GM13977 (cell line): ENCODE measurements around the gene HLA-DMB.
"Not testable (repeated sequence)": the region's sequence is repeated elsewhere in the genome, so short reads cannot be mapped to it uniquely, and the experiment has no call there.

Experiments
- DNase-seq: peaks from one replicate; pipeline ENCODE4 v3.0.0; 2012; ENCODE audit warnings: low spot score
- CTCF ChIP-seq: IDR thresholded peaks from 2 replicates; pipeline ENCODE4 v1.5.1; 2012; ENCODE audit warnings: mild to moderate bottlenecking, control low read depth; ENCODE audit not compliant: insufficient read depth; ENCODE audit errors: extremely low read depth, missing control alignments
- in situ Hi-C: fragments of 300-500 bp; cut with MboI; formaldehyde crosslinking; loops from one replicate; pipeline ENCODE4 v1.12.0; 2022; ENCODE audit warnings: low sequenced_read_pairs, low pct_unique_long_range_greater_than_20kb, mixed read lengths, inconsistent platforms; ENCODE audit not compliant: unreplicated experiment

HLA-DMB gene

DNA sequence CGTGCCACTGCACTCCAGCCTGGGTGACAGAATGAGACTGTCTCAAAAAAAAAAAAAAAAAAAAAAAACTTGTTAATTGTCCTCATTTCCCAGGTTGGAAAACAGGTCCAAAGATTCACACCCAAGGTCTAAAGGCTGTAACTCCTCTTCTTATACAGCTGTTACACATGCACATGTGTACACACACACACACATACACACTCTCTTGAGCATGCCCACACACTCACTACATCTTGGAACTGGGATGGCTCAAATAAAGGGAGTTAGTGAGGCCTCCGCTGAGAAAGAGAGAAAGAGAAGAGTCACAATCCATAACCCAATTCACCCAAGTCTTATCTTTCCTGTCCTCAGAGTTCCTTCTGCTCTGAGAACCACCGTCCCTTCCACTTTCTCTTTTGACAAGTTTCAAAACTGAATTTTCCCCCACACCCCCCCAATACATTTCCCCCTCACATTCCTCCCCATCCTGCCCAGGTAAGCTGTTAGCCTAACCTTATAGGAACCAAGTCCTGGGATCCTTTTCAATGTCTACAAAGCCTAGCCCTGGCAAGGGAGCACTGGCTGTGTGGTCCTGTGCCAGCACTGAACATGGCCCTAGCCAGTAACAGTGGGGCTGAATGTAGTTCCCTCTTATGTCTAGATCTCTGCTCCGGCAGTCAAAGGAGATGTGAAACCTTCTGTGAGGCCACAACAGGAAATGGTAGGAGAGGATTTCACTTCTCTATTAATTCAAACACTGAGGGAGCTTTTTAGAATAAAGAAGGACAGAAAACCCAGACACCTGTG lies 3.2 kb upstream of the HLA-DMB start:
- no peak for TF ChIP-seq CTCF
- peak; percentile 56 for DNase-seq
- in situ Hi-C loops = no loop called here

GRCh38 chr6:32942555-32943123 lies 1.8 kb upstream of the HLA-DMB start:
- DNase-seq, in situ Hi-C loops: not testable (repeated sequence)

GRCh38 chr6:32941214-32941768 lies 463 bp upstream of the HLA-DMB start:
- peak; percentile 53 for DNase-seq
- in situ Hi-C loops = no loop called here
- TF ChIP-seq CTCF = no peak

DNA sequence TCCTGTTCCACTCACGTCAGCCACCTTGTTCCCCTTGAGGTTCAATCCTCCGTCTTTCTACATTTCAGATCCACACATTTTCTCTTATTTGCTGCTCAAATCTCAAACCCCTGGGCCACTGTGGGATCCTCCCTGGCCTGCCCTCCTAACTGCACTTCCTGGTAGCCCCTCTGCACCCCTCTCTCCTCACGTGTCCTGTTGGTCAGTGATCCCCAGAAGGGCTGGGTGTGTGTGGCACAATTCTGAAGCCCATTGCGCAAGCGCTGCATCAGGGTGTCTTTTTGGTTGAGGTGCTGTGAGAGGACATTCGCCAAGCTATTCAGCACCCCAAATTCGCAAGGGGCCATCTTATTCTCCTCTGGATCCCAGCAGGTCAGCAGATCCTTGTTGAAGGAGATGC lies 2.3 kb downstream of the HLA-DMB start:
- DNase-seq = no peak
- in situ Hi-C loops = no loop called here
- TF ChIP-seq CTCF = no peak

GRCh38 chr6:32937230-32937633 lies 3.6 kb downstream of the HLA-DMB start:
- in situ Hi-C loops = no loop called here
- no peak for DNase-seq
- no peak for TF ChIP-seq CTCF

GRCh38 chr6:32936239-32937152 lies 4.3 kb downstream of the HLA-DMB start:
- no peak for DNase-seq
- in situ Hi-C loops = no loop called here
- TF ChIP-seq CTCF = no peak
